DOHH2 (cell line): ENCODE results near the gene DPCD.

Source experiments
- H3F3A ChIP-seq: fragments of 200-600 bp; sonication (generic), shearing (Covaris generic); 2 replicates; pipeline ENCODE4 v1.6.0; 2016; ENCODE audit warnings: antibody characterized with exemption, mild to moderate bottlenecking; ENCODE audit not compliant: control insufficient read depth, insufficient read depth
- H3K27ac ChIP-seq: fragments of 200-600 bp; sonication (generic); 2 replicates; pipeline ENCODE4 v1.5.1; 2014; ENCODE audit warnings: low read depth, mild to moderate bottlenecking, low read length, moderate library complexity
- H3K27me3 ChIP-seq: fragments of 200-600 bp; sonication (generic); 2 replicates; pipeline ENCODE4 v1.6.1; 2014; ENCODE audit warnings: mild to moderate bottlenecking, low read length, mixed read lengths; ENCODE audit not compliant: control insufficient read depth
- H3K36me3 ChIP-seq: fragments of 200-600 bp; sonication (generic); 2 replicates; pipeline ENCODE4 v1.6.1; 2014; ENCODE audit warnings: mild to moderate bottlenecking, low read length, moderate library complexity, mixed read lengths; ENCODE audit not compliant: control insufficient read depth
- H3K4me1 ChIP-seq: fragments of 200-600 bp; sonication (generic); 2 replicates; pipeline ENCODE4 v1.6.1; 2014; ENCODE audit warnings: mild to moderate bottlenecking, low read length, mixed read lengths; ENCODE audit not compliant: control insufficient read depth
- H3K4me2 ChIP-seq: fragments of 200-600 bp; sonication (generic); 2 replicates; pipeline ENCODE4 v1.6.0; 2014; ENCODE audit warnings: mild to moderate bottlenecking, low read length, moderate library complexity
- H3K4me3 ChIP-seq: fragments of 200-600 bp; sonication (generic); 2 replicates; pipeline ENCODE4 v1.5.1; 2014; ENCODE audit warnings: mild to moderate bottlenecking, low read length, mixed read lengths
- H3K79me2 ChIP-seq: fragments of 200-600 bp; sonication (generic); 2 replicates; pipeline ENCODE4 v1.6.1; 2014; ENCODE audit warnings: mild to moderate bottlenecking, low read length, mixed read lengths; ENCODE audit not compliant: control insufficient read depth
- H3K9me2 ChIP-seq: fragments of 200-600 bp; sonication (generic); replicated peaks from 2 replicates; pipeline ENCODE4 v1.6.1; 2014; ENCODE audit warnings: mild to moderate bottlenecking, low read length, mixed read lengths; ENCODE audit not compliant: control insufficient read depth
- H3K9me3 ChIP-seq: fragments of 200-600 bp; sonication (generic); 2 replicates; pipeline ENCODE4 v1.6.1; 2014; ENCODE audit warnings: antibody characterized with exemption, low read length, mixed read lengths; ENCODE audit not compliant: control insufficient read depth, insufficient read depth
- H4K20me1 ChIP-seq: fragments of 200-600 bp; sonication (generic); 2 replicates; pipeline ENCODE4 v1.6.0; 2014; ENCODE audit warnings: low read depth, mild to moderate bottlenecking, antibody characterized with exemption, low read length, moderate library complexity; ENCODE audit not compliant: control insufficient read depth, insufficient read depth
- EZH2phosphoT487 ChIP-seq: fragments of 200-600 bp; sonication (generic); IDR thresholded peaks from 2 replicates; pipeline ENCODE4 v1.6.1; 2017; ENCODE audit warnings: borderline replicate concordance, mild to moderate bottlenecking, antibody characterized with exemption, low read length, moderate library complexity, mixed read lengths
- TF ChIP-seq, protein P1 (sequence below): fragments of 200-600 bp; sonication (generic); IDR thresholded peaks from one replicate; pipeline ENCODE4 v1.5.1; 2014; ENCODE audit warnings: antibody characterized with exemption, mild to moderate bottlenecking, low read depth, low read length; ENCODE audit not compliant: poor library complexity, severe bottlenecking

Gene DPCD

DNA sequence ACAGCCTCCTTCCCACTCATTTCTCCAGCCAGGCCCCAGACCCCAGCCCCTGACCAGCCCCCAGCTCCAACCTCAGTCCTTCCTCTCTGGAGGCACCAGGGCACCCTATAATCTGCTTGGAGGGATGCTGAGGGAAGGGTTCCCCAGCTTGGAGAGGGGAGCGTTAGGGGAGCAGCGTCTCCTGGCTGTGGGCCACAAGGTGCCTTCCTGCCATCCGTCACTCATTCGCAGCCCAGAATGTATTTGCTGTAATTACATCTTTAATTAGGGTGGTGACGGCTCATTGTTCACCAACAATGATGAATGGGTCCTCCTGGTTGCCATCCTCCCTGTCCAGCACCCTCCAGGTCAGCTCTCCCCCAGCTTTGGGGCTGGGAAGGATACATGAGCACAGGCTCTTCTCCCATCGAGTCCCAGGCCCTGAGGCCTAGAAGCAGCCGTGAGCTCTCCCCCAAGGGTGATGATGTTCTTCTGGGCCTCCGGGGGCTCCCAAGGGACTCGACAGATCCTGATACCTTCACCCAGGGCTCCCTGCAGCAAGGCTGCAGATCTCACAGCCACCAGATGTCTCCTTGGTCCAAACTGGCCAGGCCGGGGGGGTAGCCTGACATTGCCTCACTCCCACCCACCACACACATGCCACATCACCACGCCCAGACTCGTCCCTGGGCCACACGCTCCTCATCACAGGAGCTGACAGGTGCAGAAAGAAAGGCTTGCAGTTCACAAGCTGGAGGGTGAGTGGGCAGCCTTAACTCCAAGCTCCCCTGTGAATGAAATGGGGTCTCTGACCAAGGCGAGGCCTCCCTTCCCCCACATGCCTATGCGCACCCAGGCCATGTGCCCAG lies 26.8 kb upstream of the DPCD start:
- H3K79me2 ChIP-seq = no peaks in the 10 kb centered on the region
- H4K20me1 ChIP-seq = no peaks in the 10 kb centered on the region
- H3K9me2 ChIP-seq = no peaks in the 10 kb centered on the region
- H3K27me3 ChIP-seq = peaks cover 15% of the 10 kb centered on the region
- H3K4me1 ChIP-seq = peaks cover 3% of the 10 kb centered on the region
- H3K9me3 ChIP-seq = no peaks in the 10 kb centered on the region
- H3K4me3 ChIP-seq = no peak overlapping the region
- no peak overlapping the region for H3K27ac ChIP-seq
- H3F3A ChIP-seq = no peaks in the 10 kb centered on the region
- H3K36me3 ChIP-seq = no peaks in the 10 kb centered on the region
- no peak overlapping the region for H3K4me2 ChIP-seq
- no peak for TF ChIP-seq EZH2phosphoT487

DNA sequence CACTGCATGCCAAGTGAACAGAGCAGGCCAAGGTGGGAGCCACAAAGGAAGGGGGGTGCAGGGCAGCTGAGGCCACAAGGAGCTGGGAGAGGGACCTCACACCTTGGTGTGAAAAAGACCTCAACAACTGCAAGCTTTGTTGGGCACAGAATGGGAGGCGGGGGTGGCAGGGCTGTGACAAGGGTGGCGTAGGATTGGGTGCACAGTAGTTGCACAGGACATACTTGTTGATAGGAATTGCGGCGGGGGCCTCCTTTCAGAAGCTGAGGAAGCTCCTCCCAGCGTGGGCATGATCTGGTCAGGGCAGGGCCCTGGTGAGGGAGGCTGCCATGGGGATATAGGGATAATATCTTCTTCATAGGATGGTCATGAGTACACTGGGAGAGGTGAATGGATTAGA lies 25.9 kb upstream of the DPCD start:
- H3K79me2 ChIP-seq = no peaks in the 10 kb centered on the region
- H3K36me3 ChIP-seq = no peaks in the 10 kb centered on the region
- H4K20me1 ChIP-seq = no peaks in the 10 kb centered on the region
- no peaks in the 10 kb centered on the region for H3F3A ChIP-seq
- H3K9me2 ChIP-seq = no peaks in the 10 kb centered on the region
- peaks cover 11% of the 10 kb centered on the region for H3K4me1 ChIP-seq
- H3K27me3 ChIP-seq = peaks cover 25% of the 10 kb centered on the region
- H3K4me3 ChIP-seq = no peak overlapping the region
- H3K9me3 ChIP-seq = no peaks in the 10 kb centered on the region
- TF ChIP-seq EZH2phosphoT487 = no peak
- TF ChIP-seq, protein P1, sequence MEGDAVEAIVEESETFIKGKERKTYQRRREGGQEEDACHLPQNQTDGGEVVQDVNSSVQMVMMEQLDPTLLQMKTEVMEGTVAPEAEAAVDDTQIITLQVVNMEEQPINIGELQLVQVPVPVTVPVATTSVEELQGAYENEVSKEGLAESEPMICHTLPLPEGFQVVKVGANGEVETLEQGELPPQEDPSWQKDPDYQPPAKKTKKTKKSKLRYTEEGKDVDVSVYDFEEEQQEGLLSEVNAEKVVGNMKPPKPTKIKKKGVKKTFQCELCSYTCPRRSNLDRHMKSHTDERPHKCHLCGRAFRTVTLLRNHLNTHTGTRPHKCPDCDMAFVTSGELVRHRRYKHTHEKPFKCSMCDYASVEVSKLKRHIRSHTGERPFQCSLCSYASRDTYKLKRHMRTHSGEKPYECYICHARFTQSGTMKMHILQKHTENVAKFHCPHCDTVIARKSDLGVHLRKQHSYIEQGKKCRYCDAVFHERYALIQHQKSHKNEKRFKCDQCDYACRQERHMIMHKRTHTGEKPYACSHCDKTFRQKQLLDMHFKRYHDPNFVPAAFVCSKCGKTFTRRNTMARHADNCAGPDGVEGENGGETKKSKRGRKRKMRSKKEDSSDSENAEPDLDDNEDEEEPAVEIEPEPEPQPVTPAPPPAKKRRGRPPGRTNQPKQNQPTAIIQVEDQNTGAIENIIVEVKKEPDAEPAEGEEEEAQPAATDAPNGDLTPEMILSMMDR = no peak
- H3K4me2 ChIP-seq = no peak overlapping the region
- H3K27ac ChIP-seq = no peak overlapping the region

DNA sequence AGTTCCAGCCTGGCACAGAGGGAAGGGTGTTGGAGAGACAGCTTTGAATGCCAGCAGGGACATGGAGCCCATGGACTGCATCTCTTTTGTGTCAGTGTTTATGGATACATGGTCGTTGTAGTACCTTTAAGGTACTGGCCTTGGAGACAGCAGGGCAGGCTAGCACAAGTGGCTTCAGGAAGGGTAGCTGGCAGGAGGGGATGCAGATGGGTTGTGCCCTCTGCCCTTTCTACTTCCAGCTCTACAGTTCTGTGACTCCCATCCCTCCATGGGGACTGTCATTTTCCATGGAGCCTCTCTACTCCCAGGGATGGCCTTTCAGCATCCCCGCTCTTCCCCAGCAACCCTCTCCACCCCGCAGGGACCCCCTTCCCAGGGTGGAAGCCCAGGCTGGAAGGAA lies 25.1 kb upstream of the DPCD start:
- H3K9me3 ChIP-seq = no peaks in the 10 kb centered on the region
- no peaks in the 10 kb centered on the region for H3K36me3 ChIP-seq
- H3K4me1 ChIP-seq = peaks cover 11% of the 10 kb centered on the region
- H3F3A ChIP-seq = no peaks in the 10 kb centered on the region
- no peaks in the 10 kb centered on the region for H3K9me2 ChIP-seq
- H3K27ac ChIP-seq = no peak overlapping the region
- no peak overlapping the region for H3K4me3 ChIP-seq
- no peak overlapping the region for H3K4me2 ChIP-seq
- peaks cover 29% of the 10 kb centered on the region for H3K27me3 ChIP-seq
- TF ChIP-seq EZH2phosphoT487 = no peak
- TF ChIP-seq, protein P1 = no peak
- no peaks in the 10 kb centered on the region for H3K79me2 ChIP-seq
- no peaks in the 10 kb centered on the region for H4K20me1 ChIP-seq

DNA sequence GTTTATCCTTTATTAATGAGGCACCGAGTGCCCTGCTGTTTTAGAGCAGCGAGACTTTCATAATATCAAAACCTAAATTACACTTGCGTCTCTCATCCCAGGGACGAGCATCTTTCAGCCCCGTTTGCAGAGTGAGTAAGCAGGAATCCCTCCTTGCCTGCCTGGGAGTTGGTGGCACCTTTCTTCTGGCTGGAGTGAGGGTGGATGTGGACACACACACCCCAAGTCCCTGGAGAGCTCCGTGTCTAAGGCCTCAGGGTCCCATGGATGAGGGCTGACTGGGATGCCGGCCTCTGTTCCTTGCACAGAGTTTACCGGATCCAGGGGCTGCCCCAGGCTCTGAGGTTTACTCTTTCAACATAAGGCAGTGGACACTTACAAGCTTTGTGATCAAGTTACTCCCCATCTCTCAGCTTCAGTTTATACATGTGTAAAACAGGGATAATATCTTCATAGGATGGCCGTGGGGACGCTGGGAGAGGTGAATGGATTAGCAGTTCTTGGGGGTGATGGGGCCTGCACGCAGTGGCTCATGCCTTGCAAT lies 24.6 kb upstream of the DPCD start:
- no peaks in the 10 kb centered on the region for H4K20me1 ChIP-seq
- peaks cover 11% of the 10 kb centered on the region for H3K4me1 ChIP-seq
- no peaks in the 10 kb centered on the region for H3F3A ChIP-seq
- TF ChIP-seq, protein P1 = no peak
- no peak for TF ChIP-seq EZH2phosphoT487
- no peak overlapping the region for H3K4me2 ChIP-seq
- H3K36me3 ChIP-seq = no peaks in the 10 kb centered on the region
- no peak overlapping the region for H3K27ac ChIP-seq
- no peaks in the 10 kb centered on the region for H3K9me3 ChIP-seq
- peaks cover 33% of the 10 kb centered on the region for H3K27me3 ChIP-seq
- H3K79me2 ChIP-seq = no peaks in the 10 kb centered on the region
- no peak overlapping the region for H3K4me3 ChIP-seq
- no peaks in the 10 kb centered on the region for H3K9me2 ChIP-seq
